SU-DHL-6 (cell line): ENCODE data around the gene MAG.

Experiments used
- H2AFZ ChIP-seq: fragments of 200-600 bp; sonication (generic); 2 replicates; pipeline ENCODE4 v1.6.1; 2014; ENCODE audit warnings: low read depth, mild to moderate bottlenecking, moderate library complexity, mixed read lengths, antibody characterized with exemption, low read length; ENCODE audit not compliant: severe bottlenecking
- H3F3A ChIP-seq: fragments of 200-600 bp; shearing (Covaris generic); 2 replicates; pipeline ENCODE4 v1.6.0; 2016; ENCODE audit warnings: antibody characterized with exemption, mild to moderate bottlenecking; ENCODE audit not compliant: insufficient read depth
- H3K27ac ChIP-seq: fragments of 200-600 bp; sonication (generic); 2 replicates; pipeline ENCODE4 v1.5.1; 2016; ENCODE audit warnings: low read depth, mild to moderate bottlenecking, low read length, moderate library complexity, mixed read lengths
- H3K27me3 ChIP-seq: fragments of 200-600 bp; sonication (generic), shearing (Covaris generic); 2 replicates; pipeline ENCODE4 v1.6.0; 2014; ENCODE audit warnings: mild to moderate bottlenecking, low read length
- H3K36me3 ChIP-seq: fragments of 200-600 bp; sonication (generic); 2 replicates; pipeline ENCODE4 v1.6.1; 2014; ENCODE audit warnings: mild to moderate bottlenecking, low read length, mixed read lengths
- H3K4me2 ChIP-seq: fragments of 300-600, 200-600 bp; shearing (Covaris generic), sonication (generic); 2 replicates; pipeline ENCODE4 v1.6.0; 2014; ENCODE audit warnings: low read length, low read depth, mild to moderate bottlenecking; ENCODE audit not compliant: poor library complexity, severe bottlenecking
- H3K4me3 ChIP-seq: fragments of 200-600 bp; sonication (generic); 2 replicates; pipeline ENCODE4 v1.5.1; 2014; ENCODE audit warnings: antibody characterized with exemption, low read length, mild to moderate bottlenecking, mixed read lengths; ENCODE audit not compliant: insufficient read depth, poor library complexity, severe bottlenecking
- H3K79me2 ChIP-seq: fragments of 200-600 bp; sonication (generic); 2 replicates; pipeline ENCODE4 v1.6.1; 2014; ENCODE audit warnings: mild to moderate bottlenecking, low read length, moderate library complexity; ENCODE audit not compliant: insufficient read depth
- H3K9ac ChIP-seq: fragments of 200-600 bp; sonication (generic); 2 replicates; pipeline ENCODE4 v1.7.0; 2014; ENCODE audit warnings: mild to moderate bottlenecking, low read length
- H3K9me2 ChIP-seq: fragments of 200-600 bp; sonication (generic); replicated peaks from 2 replicates; pipeline ENCODE4 v1.6.1; 2014; ENCODE audit warnings: low read length; ENCODE audit not compliant: insufficient read depth
- H3K9me3 ChIP-seq: fragments of 200-600 bp; sonication (generic); 2 replicates; pipeline ENCODE4 v1.6.1; 2014; ENCODE audit warnings: low read length, mixed read lengths; ENCODE audit not compliant: insufficient read depth
- H4K20me1 ChIP-seq: fragments of 200-600 bp; sonication (generic); 2 replicates; pipeline ENCODE4 v1.6.1; 2014; ENCODE audit warnings: low read depth, mild to moderate bottlenecking, antibody characterized with exemption, low read length, moderate library complexity, mixed read lengths
- EZH2phosphoT487 ChIP-seq: fragments of 200-600 bp; sonication (generic), shearing (Covaris generic); conservative IDR thresholded peaks from 2 replicates; pipeline ENCODE4 v1.6.1; 2018; ENCODE audit warnings: mild to moderate bottlenecking, antibody characterized with exemption, low read length, moderate library complexity, mixed read lengths
- TF ChIP-seq, protein P1 (sequence below): fragments of 200-600 bp; sonication (generic); IDR thresholded peaks from one replicate; pipeline ENCODE4 v1.5.1; 2017; ENCODE audit warnings: antibody characterized with exemption, mild to moderate bottlenecking, low read length, moderate library complexity; ENCODE audit not compliant: insufficient read depth, poor library complexity, severe bottlenecking

The MAG gene

DNA sequence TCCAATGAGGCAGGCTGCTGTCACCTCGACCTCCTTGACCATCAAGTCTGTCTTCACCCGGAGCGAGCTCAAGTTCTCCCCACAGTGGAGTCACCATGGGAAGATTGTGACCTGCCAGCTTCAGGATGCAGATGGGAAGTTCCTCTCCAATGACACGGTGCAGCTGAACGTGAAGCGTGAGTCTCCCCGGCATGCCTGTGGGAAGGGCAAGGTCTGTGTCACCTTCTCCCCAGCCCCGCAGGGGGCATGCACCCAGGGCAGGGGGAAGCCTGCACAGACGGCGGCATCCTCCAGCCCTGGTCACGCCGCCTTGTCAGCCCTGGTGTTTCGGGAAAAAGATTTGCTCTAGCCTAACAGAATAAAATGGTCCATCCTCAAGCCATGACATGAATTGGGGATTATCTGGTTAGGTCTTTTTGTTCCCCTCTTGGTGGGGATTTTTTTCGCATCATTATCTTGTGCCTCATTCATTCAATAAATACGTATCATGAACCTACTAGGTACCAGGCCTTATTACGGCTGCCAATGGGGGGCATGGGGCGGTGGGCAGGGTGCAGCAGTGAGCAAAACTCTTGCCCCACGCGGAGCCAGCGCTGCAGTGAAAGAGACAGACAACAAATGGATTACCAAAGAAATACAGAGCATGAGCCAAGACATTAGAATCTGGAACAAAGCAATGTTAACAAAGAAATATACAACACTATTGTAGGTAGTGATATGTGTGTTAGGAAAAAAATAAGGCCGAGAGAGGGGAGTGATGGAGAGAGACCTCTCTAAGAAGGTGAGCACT, 44.4 kb downstream of the MAG start:
- peaks cover 14% of the 10 kb centered on the region for H3F3A ChIP-seq
- TF ChIP-seq, protein P1, sequence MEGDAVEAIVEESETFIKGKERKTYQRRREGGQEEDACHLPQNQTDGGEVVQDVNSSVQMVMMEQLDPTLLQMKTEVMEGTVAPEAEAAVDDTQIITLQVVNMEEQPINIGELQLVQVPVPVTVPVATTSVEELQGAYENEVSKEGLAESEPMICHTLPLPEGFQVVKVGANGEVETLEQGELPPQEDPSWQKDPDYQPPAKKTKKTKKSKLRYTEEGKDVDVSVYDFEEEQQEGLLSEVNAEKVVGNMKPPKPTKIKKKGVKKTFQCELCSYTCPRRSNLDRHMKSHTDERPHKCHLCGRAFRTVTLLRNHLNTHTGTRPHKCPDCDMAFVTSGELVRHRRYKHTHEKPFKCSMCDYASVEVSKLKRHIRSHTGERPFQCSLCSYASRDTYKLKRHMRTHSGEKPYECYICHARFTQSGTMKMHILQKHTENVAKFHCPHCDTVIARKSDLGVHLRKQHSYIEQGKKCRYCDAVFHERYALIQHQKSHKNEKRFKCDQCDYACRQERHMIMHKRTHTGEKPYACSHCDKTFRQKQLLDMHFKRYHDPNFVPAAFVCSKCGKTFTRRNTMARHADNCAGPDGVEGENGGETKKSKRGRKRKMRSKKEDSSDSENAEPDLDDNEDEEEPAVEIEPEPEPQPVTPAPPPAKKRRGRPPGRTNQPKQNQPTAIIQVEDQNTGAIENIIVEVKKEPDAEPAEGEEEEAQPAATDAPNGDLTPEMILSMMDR = no peak
- no peak for TF ChIP-seq EZH2phosphoT487
- peaks cover 34% of the 10 kb centered on the region for H3K36me3 ChIP-seq
- H3K27ac ChIP-seq = no peak overlapping the region
- no peak overlapping the region for H3K9ac ChIP-seq
- H3K27me3 ChIP-seq = no peaks in the 10 kb centered on the region
- no peak overlapping the region for H2AFZ ChIP-seq
- H3K9me3 ChIP-seq = no peaks in the 10 kb centered on the region
- peaks cover 9% of the 10 kb centered on the region; the same call in 1 of the 2 replicates for H4K20me1 ChIP-seq
- no peak overlapping the region for H3K4me2 ChIP-seq
- peaks cover 51% of the 10 kb centered on the region for H3K79me2 ChIP-seq
- H3K9me2 ChIP-seq = no peaks in the 10 kb centered on the region
- no peak overlapping the region for H3K4me3 ChIP-seq

DNA sequence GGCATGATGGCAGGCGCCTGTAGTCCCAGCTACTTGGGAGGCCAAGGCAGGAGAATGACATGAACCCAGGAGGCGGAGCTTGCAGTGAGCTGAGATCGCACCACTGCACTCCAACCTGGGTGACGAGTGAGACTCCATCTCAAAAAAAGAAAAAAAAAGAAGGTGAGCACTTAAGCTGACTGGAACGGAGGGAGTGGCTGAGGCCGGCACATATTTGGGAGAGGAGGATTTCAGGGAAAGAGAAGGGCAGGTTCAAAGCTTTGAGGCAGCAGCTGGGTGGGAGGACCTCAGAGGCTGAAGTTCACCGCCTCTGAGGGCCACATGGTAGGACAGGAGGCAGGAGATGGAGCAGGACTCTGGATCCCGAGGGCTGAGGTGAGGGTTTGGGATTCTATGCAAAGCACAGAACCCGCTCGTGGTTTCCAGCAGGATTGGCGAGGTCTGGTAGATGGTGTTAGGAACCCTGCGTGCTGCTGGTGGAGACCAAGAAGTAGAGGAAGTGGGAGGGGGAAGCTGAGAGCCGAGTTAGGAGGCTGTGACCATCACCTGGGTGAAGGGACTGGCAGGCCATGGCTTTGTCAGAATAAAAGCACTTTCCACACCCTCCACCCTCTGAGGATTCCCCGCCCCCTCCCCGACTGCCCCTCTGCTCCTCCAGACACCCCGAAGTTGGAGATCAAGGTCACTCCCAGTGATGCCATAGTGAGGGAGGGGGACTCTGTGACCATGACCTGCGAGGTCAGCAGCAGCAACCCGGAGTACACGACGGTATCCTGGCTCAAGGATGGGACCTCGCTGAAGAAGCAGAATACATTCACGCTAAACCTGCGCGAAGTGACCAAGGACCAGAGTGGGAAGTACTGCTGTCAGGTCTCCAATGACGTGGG, 45.4 kb downstream of the MAG start:
- no peaks in the 10 kb centered on the region for H3K27me3 ChIP-seq
- no peak overlapping the region for H3K9ac ChIP-seq
- no peak overlapping the region for H3K27ac ChIP-seq
- H3F3A ChIP-seq = peaks cover 19% of the 10 kb centered on the region
- H3K4me3 ChIP-seq = no peak overlapping the region
- peaks cover 42% of the 10 kb centered on the region for H3K79me2 ChIP-seq
- H3K9me2 ChIP-seq = no peaks in the 10 kb centered on the region
- H3K4me2 ChIP-seq = no peak overlapping the region
- H4K20me1 ChIP-seq = peaks cover 9% of the 10 kb centered on the region; the same call in 1 of the 2 replicates
- H3K9me3 ChIP-seq = no peaks in the 10 kb centered on the region
- H3K36me3 ChIP-seq = peaks cover 36% of the 10 kb centered on the region
- TF ChIP-seq, protein P1 = no peak
- H2AFZ ChIP-seq = no peak overlapping the region

DNA sequence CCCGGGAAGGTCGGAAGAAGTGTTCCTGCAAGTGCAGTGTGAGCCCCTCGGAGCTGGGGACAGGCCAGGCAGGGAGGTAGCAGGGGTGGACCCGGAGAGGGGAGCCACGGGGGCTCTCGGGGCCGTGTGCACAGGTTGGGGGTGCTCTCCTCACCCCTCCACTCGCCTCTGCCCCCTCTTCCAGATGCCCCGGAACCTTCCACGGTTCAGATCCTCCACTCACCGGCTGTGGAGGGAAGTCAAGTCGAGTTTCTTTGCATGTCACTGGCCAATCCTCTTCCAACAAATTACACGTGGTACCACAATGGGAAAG, 46.0 kb downstream of the MAG start:
- Histone ChIP-seq H3K9me2 (no peaks in the 10 kb centered on the region), H4K20me1 (peaks cover 9% of the 10 kb centered on the region; the same call in 1 of the 2 replicates), H3K27me3 (no peaks in the 10 kb centered on the region), H3K36me3 (peaks cover 32% of the 10 kb centered on the region), H2AFZ (no peak overlapping the region), H3F3A (peaks cover 21% of the 10 kb centered on the region), H3K27ac (no peak overlapping the region), H3K9me3 (no peaks in the 10 kb centered on the region), H3K4me2 (no peak overlapping the region), H3K79me2 (peaks cover 36% of the 10 kb centered on the region), H3K9ac (no peak overlapping the region), H3K4me3 (no peak overlapping the region)
- TF ChIP-seq, protein P1 = no peak
- no peak for TF ChIP-seq EZH2phosphoT487
